ENCODE measurements around the gene CDK10.

The CDK10 gene

DNA sequence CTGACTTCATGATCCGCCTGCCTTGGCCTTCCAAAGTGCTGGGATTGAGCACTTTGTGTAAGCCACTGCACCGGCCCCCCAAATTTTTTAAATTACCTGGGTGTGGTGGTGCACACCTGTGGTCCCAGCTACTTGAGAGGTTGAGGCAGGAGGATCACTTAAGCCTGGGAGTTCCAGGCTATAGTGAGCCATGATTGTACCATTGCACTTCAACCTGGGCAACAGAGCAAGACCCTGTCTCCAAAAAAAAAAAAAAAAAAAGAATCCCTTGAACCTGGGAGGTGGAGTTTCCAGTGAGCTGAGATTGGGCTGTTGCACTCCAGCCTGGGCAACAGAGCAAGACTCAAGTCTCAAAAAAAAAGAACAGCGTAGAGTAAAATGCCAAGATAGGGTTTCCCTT, 50.1 kb downstream of the CDK10 start:
- DNase-seq (ENCODE audit: low spot score): no peak

DNA sequence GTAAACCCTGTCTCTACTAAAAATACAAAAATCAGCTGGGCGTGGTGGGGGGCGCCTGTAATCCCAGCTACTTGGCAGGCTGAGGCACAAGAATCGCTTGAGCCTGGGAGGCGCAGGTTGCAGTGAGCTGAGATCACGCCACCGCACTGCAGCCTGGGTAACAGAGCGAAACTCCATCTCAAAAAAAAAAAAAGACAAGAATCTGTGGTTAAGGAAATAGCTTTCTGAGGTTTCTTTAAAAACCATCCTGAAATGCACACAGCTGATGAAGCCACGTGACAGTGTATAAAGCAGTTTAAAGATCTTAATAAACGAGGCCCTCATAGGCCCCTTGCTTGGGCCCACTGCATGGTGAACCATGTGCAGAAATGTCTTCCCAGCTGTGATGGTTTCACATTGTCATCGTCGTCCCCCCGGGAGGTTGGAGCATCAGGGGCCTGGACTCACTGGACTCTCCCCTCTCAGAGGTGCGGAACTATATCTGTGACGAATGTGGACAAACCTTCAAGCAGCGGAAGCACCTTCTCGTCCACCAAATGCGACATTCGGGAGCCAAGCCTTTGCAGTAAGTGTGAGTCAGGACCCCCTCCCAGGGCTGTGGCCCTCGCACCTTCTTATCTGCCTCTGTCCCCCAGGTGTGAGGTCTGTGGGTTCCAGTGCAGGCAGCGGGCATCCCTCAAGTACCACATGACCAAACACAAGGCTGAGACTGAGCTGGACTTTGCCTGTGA, 51.0 kb downstream of the CDK10 start:
- no peak for DNase-seq (ENCODE audit: low spot score)

DNA sequence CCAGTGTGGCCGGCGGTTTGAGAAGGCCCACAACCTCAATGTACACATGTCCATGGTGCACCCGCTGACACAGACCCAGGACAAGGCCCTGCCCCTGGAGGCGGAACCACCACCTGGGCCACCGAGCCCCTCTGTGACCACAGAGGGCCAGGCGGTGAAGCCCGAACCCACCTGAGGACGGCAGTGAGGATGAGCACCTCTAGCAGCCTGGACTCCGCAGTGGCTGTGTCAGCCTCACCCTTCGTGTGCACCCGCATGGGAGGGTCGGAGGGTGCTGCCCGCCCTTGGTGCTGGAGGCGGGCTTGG, 51.5 kb downstream of the CDK10 start:
- no peak for DNase-seq (ENCODE audit: low spot score)

DNA sequence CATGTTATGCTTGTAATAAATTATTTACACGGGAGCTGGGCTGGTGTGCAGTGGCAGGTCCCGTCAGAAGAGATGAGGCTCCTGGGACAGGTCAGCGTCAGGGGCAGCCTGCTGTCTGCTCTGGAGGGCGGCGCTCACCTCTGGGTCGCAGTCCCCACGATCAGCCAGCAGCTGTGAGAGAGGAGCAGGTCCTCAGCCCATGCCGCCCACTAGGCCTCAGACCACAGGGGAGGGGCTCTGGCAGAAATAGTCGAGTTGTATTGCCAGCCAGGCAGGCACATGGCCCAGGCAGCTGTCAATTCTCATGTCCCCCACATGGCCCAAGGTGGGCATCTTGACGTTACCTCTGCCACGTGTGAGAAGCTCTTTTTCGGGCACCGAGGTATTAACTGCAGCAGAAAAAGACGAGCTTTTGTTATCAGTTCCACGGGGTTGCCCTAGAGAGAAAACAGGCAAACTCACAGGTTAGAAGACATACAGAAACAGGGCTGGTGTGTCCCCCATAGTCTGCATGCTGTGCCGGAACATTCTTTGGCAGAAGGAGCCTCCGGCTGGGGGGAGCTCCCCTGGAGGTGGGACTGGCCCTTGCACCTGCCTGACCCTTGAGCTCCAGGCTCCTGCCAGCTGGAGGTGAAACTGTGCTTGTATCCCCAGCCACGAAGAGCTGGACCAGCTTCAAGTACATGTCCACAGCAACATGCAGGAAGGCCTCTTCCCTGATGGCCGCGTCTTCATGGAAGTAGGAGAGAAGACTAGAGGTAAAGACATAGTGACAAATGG, 52.2 kb downstream of the CDK10 start:
- DNase-seq (ENCODE audit: low spot score): no peak

DNA sequence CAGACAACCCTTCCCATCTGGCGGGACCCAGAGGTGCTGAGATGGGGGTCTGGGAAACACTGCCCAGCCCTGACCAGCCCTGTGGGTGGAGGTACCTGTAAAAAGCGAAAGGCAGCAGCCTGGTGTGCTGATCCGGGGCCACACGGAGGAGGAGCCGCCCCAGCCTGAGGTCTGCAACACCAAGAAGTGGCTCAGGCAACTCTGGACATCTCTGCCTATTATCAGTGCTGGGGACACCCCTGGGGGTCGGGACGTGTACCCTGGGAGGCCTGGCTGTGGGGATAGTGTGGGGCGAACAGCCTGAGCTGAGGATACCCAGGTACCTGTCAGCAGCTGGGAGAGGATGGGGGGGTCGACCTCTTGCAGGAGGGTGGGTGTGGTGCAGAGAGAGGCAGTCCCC, 52.9 kb downstream of the CDK10 start:
- no peak for DNase-seq (ENCODE audit: low spot score)

GRCh38 chr16:89741342-89742014, 55.0 kb downstream of the CDK10 start:
- DNase-seq (ENCODE audit: low spot score): no peak

DNA sequence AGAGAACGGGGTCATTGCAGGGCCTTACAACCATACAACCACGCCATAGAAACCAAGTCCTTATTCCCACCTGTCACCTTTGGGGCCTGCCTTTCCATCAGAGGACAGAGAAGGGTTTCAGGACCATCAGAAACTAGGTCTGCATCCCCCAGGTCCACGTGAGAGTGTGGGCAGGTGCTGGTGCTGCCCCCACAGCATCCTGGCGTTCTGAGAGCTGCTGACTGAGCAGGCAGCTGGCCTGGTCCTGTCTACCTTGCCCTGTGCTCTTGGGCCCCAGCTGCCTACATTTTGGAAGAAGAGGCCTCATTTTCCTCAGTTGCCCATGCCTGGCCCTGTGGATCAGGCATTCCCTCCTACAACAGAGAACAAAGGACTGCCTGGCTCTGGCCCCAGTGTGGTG, 56.5 kb downstream of the CDK10 start:
- no peak for DNase-seq (ENCODE audit: low spot score)

- no peak for DNase-seq (ENCODE audit: low spot score)
These were observed 58.3 kb downstream of the CDK10 start for GRCh38 chr16:89744813-89745212.
